HEK293T (cell line): ENCODE measurements around the gene TMSB15B.
"Not testable (repeated sequence)": the region's sequence is repeated elsewhere in the genome, so short reads cannot be mapped to it uniquely, and the experiment has no call there.

Experiments used
- CTCF ChIA-PET: fragments of 350-600 bp; formaldehyde crosslinking; extraction: SDS; loops from one replicate; lab custom pipeline; 2021; ENCODE audit warnings: antibody characterized with exemption, inconsistent platforms; lab: Yijun Ruan, JAX
- POLR2A ChIA-PET: fragments of 350-600 bp; formaldehyde crosslinking; extraction: SDS; loops from one replicate; lab custom pipeline; 2020; ENCODE audit warnings: antibody characterized with exemption, inconsistent platforms; lab: Yijun Ruan, JAX
- DNase-seq: peaks from one replicate; pipeline ENCODE4 v3.0.0; 2012; ENCODE audit warnings: mixed read lengths; ENCODE audit errors: extremely low spot score
- ARNT ChIP-seq: fragments of 450-650 bp; IDR thresholded peaks from 2 replicates; pipeline ENCODE4 v1.6.1; 2017; ENCODE audit warnings: mild to moderate bottlenecking
- BHLHE40 ChIP-seq: fragments of 450-650 bp; IDR thresholded peaks from 2 replicates; pipeline ENCODE4 v1.6.1; 2016; ENCODE audit warnings: mild to moderate bottlenecking, moderate library complexity, borderline replicate concordance
- CTBP1 ChIP-seq: fragments of 450-650 bp; IDR thresholded peaks from 2 replicates; pipeline ENCODE4 v1.6.1; 2016; ENCODE audit warnings: borderline replicate concordance
- ELF4 ChIP-seq: fragments of 450-650 bp; IDR thresholded peaks from 2 replicates; pipeline ENCODE4 v1.6.1; 2017; ENCODE audit warnings: antibody characterized with exemption
- FOXA1 ChIP-seq: fragments of 450-650 bp; IDR thresholded peaks from 2 replicates; pipeline ENCODE4 v1.6.1; 2016; ENCODE audit warnings: mild to moderate bottlenecking
- FOXK2 ChIP-seq: fragments of 450-650 bp; IDR thresholded peaks from 2 replicates; pipeline ENCODE4 v1.6.1; 2016; ENCODE audit warnings: mild to moderate bottlenecking
- FOXM1 ChIP-seq: fragments of 450-650 bp; IDR thresholded peaks from 2 replicates; pipeline ENCODE4 v1.6.1; 2017; ENCODE audit warnings: mild to moderate bottlenecking, borderline replicate concordance
- HDGF ChIP-seq: fragments of 450-650 bp; IDR thresholded peaks from 2 replicates; pipeline ENCODE4 v1.6.1; 2017; ENCODE audit warnings: antibody characterized with exemption, borderline replicate concordance
- L3MBTL2 ChIP-seq: fragments of 450-650 bp; conservative IDR thresholded peaks from 2 replicates; pipeline ENCODE4 v1.6.1; 2016; ENCODE audit warnings: mild to moderate bottlenecking
- LEF1 ChIP-seq: fragments of 450-650 bp; IDR thresholded peaks from 2 replicates; pipeline ENCODE4 v1.6.1; 2017; ENCODE audit warnings: mild to moderate bottlenecking, borderline replicate concordance
- NFRKB ChIP-seq: fragments of 450-650 bp; IDR thresholded peaks from 2 replicates; pipeline ENCODE4 v1.6.1; 2016; ENCODE audit warnings: mild to moderate bottlenecking, moderate library complexity
- PKNOX1 ChIP-seq: fragments of 450-650 bp; IDR thresholded peaks from 2 replicates; pipeline ENCODE4 v1.6.1; 2016
- SP1 ChIP-seq: fragments of 450-650 bp; IDR thresholded peaks from 2 replicates; pipeline ENCODE4 v1.6.1; 2017
- SUZ12 ChIP-seq: fragments of 450-650 bp; IDR thresholded peaks from 2 replicates; pipeline ENCODE4 v1.6.1; 2016; ENCODE audit warnings: mild to moderate bottlenecking
- TARDBP ChIP-seq: fragments of 450-650 bp; IDR thresholded peaks from 2 replicates; pipeline ENCODE4 v1.6.1; 2016
- ZNF384 ChIP-seq: fragments of 450-650 bp; IDR thresholded peaks from 2 replicates; pipeline ENCODE4 v1.6.1; 2016

The TMSB15B gene

GRCh38 chrX:103927633-103928032 lies 34.8 kb upstream of the TMSB15B start:
- ChIA-PET POLR2A (interaction anchor here (1.1 to 1.5 kb wide), 2 partner anchors 9 to 96 kb away, joined by 4 read pairs; partner anchors contain the start of gene RAB9B), CTCF (interaction anchor here (0.8 kb wide), 1 partner anchor 9 kb away, joined by 3 read pairs; no protein-coding TSS in a partner anchor)
- TF ChIP-seq ARNT (no peak), ELF4 (no peak)
- no peak for DNase-seq

- TF ChIP-seq TARDBP (no peak), L3MBTL2 (no peak), ZNF384 (no peak), LEF1 (no peak), FOXA1 (no peak), CTBP1 (no peak), BHLHE40 (no peak), FOXK2 (no peak), ARNT (no peak)
- ChIA-PET CTCF (interaction anchor here (0.9 kb wide), 1 partner anchor 88 kb away, joined by 3 read pairs; no protein-coding TSS in a partner anchor), POLR2A (no interaction called here)
- DNase-seq = no peak
These were observed 30.3 kb upstream of the TMSB15B start for GRCh38 chrX:103932133-103932532.

GRCh38 chrX:103940257-103940656 lies 22.2 kb upstream of the TMSB15B start:
- CTCF ChIA-PET = interaction anchor here (1.1 to 1.4 kb wide), 2 partner anchors 21 to 95 kb away, joined by 4 to 18 read pairs; no protein-coding TSS in a partner anchor
- not testable (repeated sequence) for DNase-seq
- POLR2A ChIA-PET = interaction anchor here (3.0 kb wide), 1 partner anchor 21 kb away, joined by 11 read pairs; no protein-coding TSS in a partner anchor

GRCh38 chrX:103941201-103941975 lies 21.0 kb upstream of the TMSB15B start:
- CTCF ChIA-PET = interaction anchor here (0.7 to 1.4 kb wide), 4 partner anchors 22 to 97 kb away, joined by 3 to 18 read pairs (median 4); no protein-coding TSS in a partner anchor
- TF ChIP-seq ELF4 (no peak), ZNF384 (no peak), FOXA1 (no peak), BHLHE40 (no peak), SUZ12 (no peak), ARNT (no peak), CTBP1 (no peak), NFRKB (no peak), TARDBP (no peak), FOXM1 (no peak), SP1 (no peak), LEF1 (no peak)
- DNase-seq = peak; percentile 34
- POLR2A ChIA-PET = interaction anchor here (0.8 to 3.0 kb wide), 2 partner anchors 23 to 96 kb away, joined by 3 to 11 read pairs; no protein-coding TSS in a partner anchor

- CTCF ChIA-PET = no interaction called here
- POLR2A ChIA-PET = no interaction called here
- TF ChIP-seq BHLHE40 (no peak), ZNF384 (no peak), TARDBP (no peak), L3MBTL2 (no peak), LEF1 (no peak), ARNT (no peak), FOXK2 (no peak), HDGF (no peak), ELF4 (no peak), CTBP1 (no peak), PKNOX1 (no peak), FOXM1 (no peak), SUZ12 (no peak), NFRKB (no peak), FOXA1 (no peak)
- DNase-seq = no peak
These were observed 12.9 kb upstream of the TMSB15B start for GRCh38 chrX:103949506-103949905.

- DNase-seq = no peak
- TF ChIP-seq LEF1 = no peak
- no peak for TF ChIP-seq ELF4
- TF ChIP-seq CTBP1 = no peak
- no peak for TF ChIP-seq BHLHE40
- TF ChIP-seq FOXA1 = no peak
- TF ChIP-seq PKNOX1 = no peak
- no peak for TF ChIP-seq NFRKB
- POLR2A ChIA-PET = no interaction called here
- CTCF ChIA-PET = no interaction called here
These were observed 9.1 kb upstream of the TMSB15B start for GRCh38 chrX:103953353-103953752.

- DNase-seq = no peak
- ChIA-PET CTCF (no interaction called here), POLR2A (no interaction called here)
- TF ChIP-seq FOXA1 (no peak), HDGF (no peak), SP1 (no peak), LEF1 (no peak), PKNOX1 (no peak)
These were observed 8.2 kb upstream of the TMSB15B start for GRCh38 chrX:103954259-103954658.

- DNase-seq, CTCF ChIA-PET, POLR2A ChIA-PET: not testable (repeated sequence)
These were observed 1.8 kb upstream of the TMSB15B start for GRCh38 chrX:103960599-103960998.

GRCh38 chrX:103983508-103983907 lies 21.1 kb downstream of the TMSB15B start:
- POLR2A ChIA-PET, DNase-seq, CTCF ChIA-PET: not testable (repeated sequence)
